ENCODE data around the gene EYA4. TPM values are rescaled to one million over a fixed set of nuclear protein-coding genes. Genes with fewer than 3 reads are reported as not detected.

EYA4 gene
- total RNA-seq, 1 donor from 2014 or later, result 0.40 TPM

- ATAC-seq (ENCODE audit: low read depth) (no peak), DNase-seq (no peak)
- no peak for TF ChIP-seq CTCF (IDR thresholded peaks at IDR 0.05)
- intact Hi-C loops (cut with micrococcal nuclease), result no loop called here
- no peak overlapping the region for H3K4me3 Mint-ChIP-seq
- no peak overlapping the region for H3K27ac Mint-ChIP-seq
- H3K4me1 Mint-ChIP-seq, result peaks cover 22% of the 10 kb centered on the region
- ChIA-PET CTCF (no interaction called here), POLR2A (no interaction called here)
- H3K36me3 Mint-ChIP-seq (ENCODE audit: low read depth), result no peaks in the 10 kb centered on the region
- H3K9me3 Mint-ChIP-seq, result no peaks in the 10 kb centered on the region
- peaks cover 42% of the 10 kb centered on the region for H3K27me3 Mint-ChIP-seq
These were observed 4.3 kb downstream of the EYA4 start for GRCh38 chr6:133245422-133245903.

- peaks cover 32% of the 10 kb centered on the region for H3K27me3 Mint-ChIP-seq
- H3K27ac Mint-ChIP-seq, result no peak overlapping the region
- ChIA-PET CTCF (no interaction called here), POLR2A (no interaction called here)
- DNase-seq, result no peak
- H3K9me3 Mint-ChIP-seq, result no peaks in the 10 kb centered on the region
- ATAC-seq (ENCODE audit: low read depth), result no peak
- no peaks in the 10 kb centered on the region for H3K36me3 Mint-ChIP-seq (ENCODE audit: low read depth)
- H3K4me3 Mint-ChIP-seq, result no peak overlapping the region
- no peak for TF ChIP-seq CTCF (IDR thresholded peaks at IDR 0.05)
- intact Hi-C loops (cut with micrococcal nuclease), result no loop called here
- peaks cover 8% of the 10 kb centered on the region for H3K4me1 Mint-ChIP-seq
These were observed 6.4 kb downstream of the EYA4 start for GRCh38 chr6:133247581-133247980.

GRCh38 chr6:133248241-133249001 is 7.3 kb downstream of the EYA4 start:
- POLR2A ChIA-PET, result no interaction called here
- intact Hi-C loops (cut with micrococcal nuclease), result no loop called here

GRCh38 chr6:133251688-133252087 is 10.5 kb downstream of the EYA4 start:
- Mint-ChIP-seq H3K36me3 (ENCODE audit: low read depth) (no peaks in the 10 kb centered on the region), H3K27ac (no peak overlapping the region), H3K9me3 (no peaks in the 10 kb centered on the region), H3K4me3 (no peak overlapping the region), H3K4me1 (no peaks in the 10 kb centered on the region), H3K27me3 (peaks cover 17% of the 10 kb centered on the region)
- intact Hi-C loops (cut with micrococcal nuclease), result no loop called here
- no peak for TF ChIP-seq CTCF (IDR thresholded peaks at IDR 0.05)
- CTCF ChIA-PET, result no interaction called here
- POLR2A ChIA-PET, result interaction anchor here (0.6 kb wide), 1 partner anchor 1726 kb away, joined by 3 read pairs; no protein-coding TSS in a partner anchor
- no peak for DNase-seq
- no peak for ATAC-seq (ENCODE audit: low read depth)

More at GRCh38 chr6:133248241-133249001, 7.3 kb downstream of the EYA4 start:
- Mint-ChIP-seq H3K4me1 (no peaks in the 10 kb centered on the region), H3K36me3 (ENCODE audit: low read depth) (no peaks in the 10 kb centered on the region), H3K27me3 (peaks cover 25% of the 10 kb centered on the region), H3K9me3 (no peaks in the 10 kb centered on the region), H3K4me3 (no peak overlapping the region), H3K27ac (no peak overlapping the region)
- DNase-seq, result no peak
- ATAC-seq (ENCODE audit: low read depth), result no peak
- CTCF ChIA-PET, result no interaction called here
- no peak for TF ChIP-seq CTCF (IDR thresholded peaks at IDR 0.05)

GRCh38 chr6:133254552-133255228 is 13.5 kb downstream of the EYA4 start:
- H3K9me3 Mint-ChIP-seq, result no peaks in the 10 kb centered on the region
- no peak for DNase-seq
- TF ChIP-seq CTCF (IDR thresholded peaks at IDR 0.05), result no peak
- CTCF ChIA-PET, result no interaction called here
- H3K27me3 Mint-ChIP-seq, result peaks cover 6% of the 10 kb centered on the region
- intact Hi-C loops (cut with micrococcal nuclease), result no loop called here
- no peak overlapping the region for H3K4me3 Mint-ChIP-seq
- H3K4me1 Mint-ChIP-seq, result no peaks in the 10 kb centered on the region
- no peak overlapping the region for H3K27ac Mint-ChIP-seq
- no peak for ATAC-seq (ENCODE audit: low read depth)
- no peaks in the 10 kb centered on the region for H3K36me3 Mint-ChIP-seq (ENCODE audit: low read depth)
- POLR2A ChIA-PET, result no interaction called here
